ENCODE measurements around the gene MSRB2. TPM values are rescaled to one million over a fixed set of nuclear protein-coding genes. Genes with fewer than 3 reads are reported as not detected.

Gene MSRB2
- total RNA-seq = 100 to 1,000 TPM; 151 to 199 (median 175) TPM
- polyA plus RNA-seq = 100 to 1,000 TPM in 1 of 2 donors, 10 to 100 TPM in 1; 57.1 to 230 TPM
- long read RNA-seq, donor 1, transcript MSRB2-201 (5 exons, 1,803 nt) = major isoform, 104 of 119 reads
- long read RNA-seq, donor 1, partial matches to known transcripts = 8 of 119 reads
- long read RNA-seq, donor 1, other reads (novel, unspliced or antisense) = 3 of 119 reads
- long read RNA-seq, donor 2, transcript MSRB2-201 (5 exons, 1,803 nt) = major isoform, 113 of 136 reads
- long read RNA-seq, donor 2, partial matches to known transcripts = 9 of 136 reads
- long read RNA-seq, donor 2, other reads (novel, unspliced or antisense) = 12 of 136 reads
- long read RNA-seq, donor 3, partial matches to known transcripts = 2 of 6 reads
- long read RNA-seq, donor 3, other reads (novel, unspliced or antisense) = 0 of 6 reads

DNA sequence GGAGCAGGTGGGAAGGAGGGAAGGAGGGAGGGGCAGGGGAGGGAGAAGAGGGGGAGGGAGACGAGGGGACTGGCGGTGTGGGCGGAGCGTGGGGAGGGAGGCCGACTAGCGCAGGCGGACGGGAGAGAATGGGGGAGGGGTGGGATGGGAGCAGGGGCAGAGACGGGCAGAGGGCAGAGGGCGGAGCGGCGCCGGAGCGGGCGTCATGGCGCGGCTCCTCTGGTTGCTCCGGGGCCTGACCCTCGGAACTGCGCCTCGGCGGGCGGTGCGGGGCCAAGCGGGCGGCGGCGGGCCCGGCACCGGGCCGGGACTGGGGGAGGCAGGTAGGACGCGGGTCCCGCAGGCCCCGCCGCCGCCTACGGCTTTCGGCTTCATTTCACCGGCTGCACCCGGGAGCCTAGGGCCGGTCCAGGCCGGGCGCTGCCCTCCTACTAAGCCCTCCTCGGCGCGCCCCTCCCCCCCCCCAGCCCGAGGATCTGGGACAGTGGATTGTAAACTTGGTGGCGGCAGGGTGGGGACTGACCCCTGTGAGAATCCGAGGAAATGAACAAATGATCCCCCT is at the start of gene MSRB2:
Gene MSRB2 (plus strand): TSS at position 176 of the 562 bp plus-strand sequence. CDS start 30 bp downstream, at position 206.
- peak within 1 kb of the TSS; percentile 44 to 93 (median 82) for H3K4me3 ChIP-seq
- intact Hi-C loops (cut with DNase I) = loop anchor here in 1 of 10 donors (10.0 kb wide), 1 partner anchor 841 kb away; no protein-coding TSS in a partner anchor

DNA sequence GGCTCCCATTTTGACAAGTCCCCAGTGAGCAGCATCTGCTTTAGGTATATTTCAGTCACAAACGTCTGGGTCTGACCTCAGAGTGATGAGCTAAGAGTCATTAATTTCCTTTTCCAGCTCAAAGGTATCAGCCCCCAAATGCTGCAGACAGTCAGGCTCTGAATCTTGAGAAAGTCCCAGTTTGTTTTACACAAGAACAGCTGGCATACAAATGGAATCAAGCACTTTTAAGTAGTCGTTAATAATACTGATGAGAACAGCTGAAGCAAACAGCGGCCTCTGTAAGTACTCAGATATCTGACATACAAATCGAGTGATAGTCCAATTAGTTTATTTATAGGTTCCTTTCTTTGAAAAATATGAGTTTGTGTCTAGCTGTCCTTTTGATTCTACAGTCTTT is 49.4 kb upstream of the MSRB2 start:
- H3K36me3 ChIP-seq = no peaks in the 10 kb centered on the region
- H3K4me3 ChIP-seq = no peak overlapping the region
- H3K9me3 ChIP-seq = peaks cover 0 to 9% (median 0%) of the 10 kb centered on the region in 11 donors
- H3K27me3 ChIP-seq = peaks cover 0 to 3% (median 0%) of the 10 kb centered on the region in 7 donors
- peaks cover 0 to 17% (median 9%) of the 10 kb centered on the region in 9 donors for H3K4me1 ChIP-seq
- ATAC-seq (no peak), DNase-seq (no peak)
- TF ChIP-seq, protein P1, sequence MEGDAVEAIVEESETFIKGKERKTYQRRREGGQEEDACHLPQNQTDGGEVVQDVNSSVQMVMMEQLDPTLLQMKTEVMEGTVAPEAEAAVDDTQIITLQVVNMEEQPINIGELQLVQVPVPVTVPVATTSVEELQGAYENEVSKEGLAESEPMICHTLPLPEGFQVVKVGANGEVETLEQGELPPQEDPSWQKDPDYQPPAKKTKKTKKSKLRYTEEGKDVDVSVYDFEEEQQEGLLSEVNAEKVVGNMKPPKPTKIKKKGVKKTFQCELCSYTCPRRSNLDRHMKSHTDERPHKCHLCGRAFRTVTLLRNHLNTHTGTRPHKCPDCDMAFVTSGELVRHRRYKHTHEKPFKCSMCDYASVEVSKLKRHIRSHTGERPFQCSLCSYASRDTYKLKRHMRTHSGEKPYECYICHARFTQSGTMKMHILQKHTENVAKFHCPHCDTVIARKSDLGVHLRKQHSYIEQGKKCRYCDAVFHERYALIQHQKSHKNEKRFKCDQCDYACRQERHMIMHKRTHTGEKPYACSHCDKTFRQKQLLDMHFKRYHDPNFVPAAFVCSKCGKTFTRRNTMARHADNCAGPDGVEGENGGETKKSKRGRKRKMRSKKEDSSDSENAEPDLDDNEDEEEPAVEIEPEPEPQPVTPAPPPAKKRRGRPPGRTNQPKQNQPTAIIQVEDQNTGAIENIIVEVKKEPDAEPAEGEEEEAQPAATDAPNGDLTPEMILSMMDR (IDR thresholded peaks at IDR 0.05) = no peak
- 30 to 37% methylated on average over 4 of the region's 4 CpGs for WGBS, 2 donors
- H3K27ac ChIP-seq = no peak overlapping the region
- intact Hi-C loops (cut with DNase I) = no loop called here

More for the DNA sequence above, at the start of gene MSRB2:
- H3K9me3 ChIP-seq = peaks cover 0 to 31% (median 4%) of the 10 kb centered on the region in 11 donors
- H3K27me3 ChIP-seq = no peaks in the 10 kb centered on the region
- peaks cover 0 to 47% (median 40%) of the 10 kb centered on the region in 9 donors for H3K4me1 ChIP-seq
- peak within 1 kb of the TSS; percentile 86 to 98 (median 96) for H3K27ac ChIP-seq
- no peaks in the 10 kb centered on the region for H3K36me3 ChIP-seq
- TF ChIP-seq, protein P1 (IDR thresholded peaks at IDR 0.05) = no peak
- DNase-seq (peak; percentile 93 to 96), ATAC-seq (peak; percentile 89 to 93 (median 92))
- whole genome bisulfite sequencing, 2 donors = 1% methylated on average over 38 to 50 of the region's 50 CpGs

DNA sequence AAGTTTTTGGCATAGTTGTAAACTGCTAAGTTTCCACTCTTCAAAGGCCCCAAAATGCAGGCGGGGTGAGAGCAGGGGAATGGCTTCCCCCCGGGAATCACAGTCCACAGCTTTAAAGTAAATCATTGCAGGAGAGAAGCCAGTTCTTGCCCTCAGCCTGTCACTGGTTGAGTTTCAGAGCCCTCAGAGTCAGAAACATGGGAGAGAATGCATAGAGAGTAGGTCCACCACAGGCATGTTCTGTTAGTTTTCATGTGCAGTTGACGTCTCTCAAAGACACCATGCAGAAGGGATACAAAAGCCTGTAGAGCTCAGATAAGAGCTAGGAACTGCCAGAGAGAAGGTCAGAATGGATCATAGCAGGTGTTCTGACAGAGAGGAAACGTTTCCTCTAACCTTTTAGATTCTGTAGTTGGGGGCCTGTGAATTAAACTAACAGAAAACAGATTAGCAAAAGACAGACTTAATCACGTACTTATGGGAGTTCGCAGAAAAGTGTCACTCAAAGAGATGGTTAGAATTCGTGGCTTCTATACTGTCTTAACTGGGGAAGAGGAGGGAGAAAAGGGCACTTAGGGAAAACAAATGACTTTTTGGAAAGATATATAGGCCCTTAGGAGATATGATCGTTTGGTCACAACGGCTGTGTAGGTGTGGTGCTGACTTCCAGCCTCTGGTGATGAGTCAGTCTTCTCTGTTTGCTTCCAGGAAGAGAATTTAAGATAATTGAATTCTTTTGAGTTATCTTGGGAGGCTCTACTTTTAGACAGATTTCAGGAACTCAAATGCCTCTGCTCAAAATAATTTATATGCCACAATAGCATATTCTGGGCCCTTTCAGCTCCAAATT is 48.0 kb upstream of the MSRB2 start:
- TF ChIP-seq, protein P1 (IDR thresholded peaks at IDR 0.05) = no peak
- DNase-seq = no peak
- Histone ChIP-seq H3K36me3 (no peaks in the 10 kb centered on the region), H3K4me3 (no peak overlapping the region), H3K9me3 (peaks cover 0 to 9% (median 0%) of the 10 kb centered on the region in 11 donors), H3K27me3 (no peaks in the 10 kb centered on the region), H3K27ac (peak overlapping the region in 4 of 10 donors; percentile 9 to 27 (median 14)), H3K4me1 (peaks cover 0 to 24% (median 11%) of the 10 kb centered on the region in 9 donors)
- peak in 5 of 8 donors; percentile 62 to 86 (median 71) for ATAC-seq
- intact Hi-C loops (cut with DNase I) = no loop called here
- 37 to 44% methylated on average over 9 of the region's 9 CpGs for WGBS, 2 donors

DNA sequence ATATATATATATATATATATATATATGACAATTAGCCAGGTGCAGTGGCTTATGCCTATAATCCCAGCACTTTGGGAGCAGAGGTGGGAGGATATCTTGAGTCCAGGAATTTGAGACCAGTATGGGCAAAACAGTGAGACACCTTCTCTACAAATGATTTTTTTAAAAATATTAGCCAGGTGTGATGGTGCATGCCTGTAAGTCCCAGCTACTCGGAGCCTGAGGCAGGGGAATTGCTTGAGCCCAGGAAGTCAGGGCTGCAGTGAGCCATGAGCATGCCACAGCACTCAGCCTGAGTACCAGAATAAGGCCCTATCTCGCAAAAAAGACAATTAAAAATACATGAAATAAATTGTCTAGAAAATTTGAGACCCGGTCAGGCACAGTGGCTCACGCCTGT is 47.2 kb upstream of the MSRB2 start:
- TF ChIP-seq, protein P1 (IDR thresholded peaks at IDR 0.05) = no peak
- Histone ChIP-seq H3K4me3 (no peak overlapping the region), H3K27ac (no peak overlapping the region), H3K9me3 (peaks cover 0 to 2% (median 0%) of the 10 kb centered on the region in 11 donors), H3K4me1 (peaks cover 0 to 24% (median 11%) of the 10 kb centered on the region in 9 donors), H3K36me3 (no peaks in the 10 kb centered on the region), H3K27me3 (no peaks in the 10 kb centered on the region)
- intact Hi-C loops (cut with DNase I) = no loop called here
- 95% methylated on average over 4 of the region's 4 CpGs for WGBS, 2 donors
- DNase-seq (no peak), ATAC-seq (no peak)

Measured in heart right ventricle (tissue), 16 donors.